Measurements from ENCODE around the gene TMC3.

The TMC3 gene

GRCh38 chr15:81411969-81412633, 38.1 kb upstream of the TMC3 start:
- H3K4me3 ChIP-seq (ENCODE audit: low read depth, low read length): no peak overlapping the region
- TF ChIP-seq CTCF (IDR thresholded peaks at IDR 0.05; ENCODE audit: control insufficient read depth, extremely low read depth, insufficient read depth): no peak
- DNase-seq (ENCODE audit: low read depth): no peak

- DNase-seq (ENCODE audit: low read depth): no peak
- no peak for TF ChIP-seq CTCF (IDR thresholded peaks at IDR 0.05; ENCODE audit: control insufficient read depth, extremely low read depth, insufficient read depth)
- H3K4me3 ChIP-seq (ENCODE audit: low read depth, low read length): no peak overlapping the region
Observed at GRCh38 chr15:81411051-81411450, 37.0 kb upstream of the TMC3 start.

GRCh38 chr15:81410318-81410753, 36.3 kb upstream of the TMC3 start:
- TF ChIP-seq CTCF (IDR thresholded peaks at IDR 0.05; ENCODE audit: control insufficient read depth, extremely low read depth, insufficient read depth): peak; percentile 74

GRCh38 chr15:81407718-81408117, 33.7 kb upstream of the TMC3 start:
- TF ChIP-seq CTCF (IDR thresholded peaks at IDR 0.05; ENCODE audit: control insufficient read depth, extremely low read depth, insufficient read depth): no peak

More at GRCh38 chr15:81410318-81410753, 36.3 kb upstream of the TMC3 start:
- no peak overlapping the region for H3K4me3 ChIP-seq (ENCODE audit: low read depth, low read length)
- DNase-seq (ENCODE audit: low read depth): peak; percentile 76

GRCh38 chr15:81407176-81407575, 33.2 kb upstream of the TMC3 start:
- no peak for DNase-seq (ENCODE audit: low read depth)
- TF ChIP-seq CTCF (IDR thresholded peaks at IDR 0.05; ENCODE audit: control insufficient read depth, extremely low read depth, insufficient read depth): no peak
- H3K4me3 ChIP-seq (ENCODE audit: low read depth, low read length): no peak overlapping the region

More at GRCh38 chr15:81407718-81408117, 33.7 kb upstream of the TMC3 start:
- no peak for DNase-seq (ENCODE audit: low read depth)
- no peak overlapping the region for H3K4me3 ChIP-seq (ENCODE audit: low read depth, low read length)

GRCh38 chr15:81400640-81401236, 26.7 kb upstream of the TMC3 start:
- no peak overlapping the region for H3K4me3 ChIP-seq (ENCODE audit: low read depth, low read length)
- no peak for DNase-seq (ENCODE audit: low read depth)
- TF ChIP-seq CTCF (IDR thresholded peaks at IDR 0.05; ENCODE audit: control insufficient read depth, extremely low read depth, insufficient read depth): peak; percentile 63
